Measurements from ENCODE around the gene PGM1.

Gene PGM1

DNA sequence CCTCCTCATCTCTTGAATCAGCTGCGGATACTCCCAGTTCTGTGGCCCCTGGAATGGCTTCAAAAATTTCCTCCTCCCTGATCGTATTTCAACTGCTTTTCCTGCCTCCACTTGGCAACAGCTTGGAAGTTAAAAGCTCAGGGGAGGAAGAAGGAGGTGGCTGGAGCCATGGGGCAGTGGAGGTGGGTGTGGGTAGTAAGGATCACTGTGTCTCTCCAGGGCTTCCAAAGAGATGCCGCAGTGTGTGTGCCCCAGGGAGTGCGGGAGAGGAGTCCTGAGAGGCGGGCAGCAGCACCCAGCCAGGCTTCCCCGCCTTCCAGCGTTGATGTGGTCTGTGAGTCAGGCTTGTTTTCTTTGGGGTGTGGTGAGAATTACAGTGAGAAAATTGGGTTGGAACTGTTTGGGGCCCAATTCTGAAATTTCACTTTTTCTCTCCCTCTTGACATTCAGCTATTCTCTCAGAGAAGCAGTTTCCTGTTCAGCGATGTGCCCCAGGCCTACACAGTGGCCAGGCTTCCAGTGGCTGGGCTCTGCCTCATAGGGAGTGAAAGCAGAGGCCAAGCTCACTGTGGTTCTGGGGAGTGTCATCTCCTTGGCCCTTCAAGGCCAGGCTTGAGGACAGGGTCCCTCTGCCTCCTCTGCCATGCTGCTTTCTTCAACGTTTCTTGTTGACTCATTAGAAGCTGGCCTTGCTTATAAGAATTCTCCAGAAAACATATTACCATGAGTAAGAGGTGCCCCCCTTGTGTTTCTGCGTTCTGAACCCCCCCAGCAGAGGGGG, 69.0 kb downstream of the PGM1 start:
- TF ChIP-seq, protein P1, sequence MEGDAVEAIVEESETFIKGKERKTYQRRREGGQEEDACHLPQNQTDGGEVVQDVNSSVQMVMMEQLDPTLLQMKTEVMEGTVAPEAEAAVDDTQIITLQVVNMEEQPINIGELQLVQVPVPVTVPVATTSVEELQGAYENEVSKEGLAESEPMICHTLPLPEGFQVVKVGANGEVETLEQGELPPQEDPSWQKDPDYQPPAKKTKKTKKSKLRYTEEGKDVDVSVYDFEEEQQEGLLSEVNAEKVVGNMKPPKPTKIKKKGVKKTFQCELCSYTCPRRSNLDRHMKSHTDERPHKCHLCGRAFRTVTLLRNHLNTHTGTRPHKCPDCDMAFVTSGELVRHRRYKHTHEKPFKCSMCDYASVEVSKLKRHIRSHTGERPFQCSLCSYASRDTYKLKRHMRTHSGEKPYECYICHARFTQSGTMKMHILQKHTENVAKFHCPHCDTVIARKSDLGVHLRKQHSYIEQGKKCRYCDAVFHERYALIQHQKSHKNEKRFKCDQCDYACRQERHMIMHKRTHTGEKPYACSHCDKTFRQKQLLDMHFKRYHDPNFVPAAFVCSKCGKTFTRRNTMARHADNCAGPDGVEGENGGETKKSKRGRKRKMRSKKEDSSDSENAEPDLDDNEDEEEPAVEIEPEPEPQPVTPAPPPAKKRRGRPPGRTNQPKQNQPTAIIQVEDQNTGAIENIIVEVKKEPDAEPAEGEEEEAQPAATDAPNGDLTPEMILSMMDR (IDR thresholded peaks at IDR 0.05; ENCODE audit: low read length, missing control alignments), result no peak
- H3K4me3 ChIP-seq (replicated peaks; ENCODE audit: low read depth, low read length), result no peak overlapping the region
- DNase-seq (ENCODE audit: low read depth), result peak; percentile 76

DNA sequence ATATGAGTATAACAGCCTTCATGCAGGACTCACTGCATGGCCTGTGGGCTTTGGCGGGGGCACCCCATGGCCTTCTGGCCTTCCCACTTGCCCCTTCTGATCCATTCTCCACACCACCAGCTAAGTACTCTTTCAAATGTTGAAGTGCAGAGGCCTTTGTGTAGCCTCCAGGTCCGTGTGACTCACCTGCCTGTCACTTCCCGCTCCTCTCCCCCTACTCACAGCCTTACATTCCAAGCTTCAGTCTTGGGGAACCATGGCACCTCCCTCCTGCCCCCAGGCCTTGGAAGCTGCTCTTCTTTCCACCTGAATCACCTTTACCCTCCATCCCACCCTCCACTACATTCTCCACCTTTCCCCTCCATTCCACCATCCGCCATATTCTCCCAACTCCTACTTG, 69.6 kb downstream of the PGM1 start:
- DNase-seq (ENCODE audit: low read depth), result peak; percentile 28
- TF ChIP-seq, protein P1 (IDR thresholded peaks at IDR 0.05; ENCODE audit: low read length, missing control alignments), result no peak
- H3K4me3 ChIP-seq (replicated peaks; ENCODE audit: low read depth, low read length), result no peak overlapping the region

DNA sequence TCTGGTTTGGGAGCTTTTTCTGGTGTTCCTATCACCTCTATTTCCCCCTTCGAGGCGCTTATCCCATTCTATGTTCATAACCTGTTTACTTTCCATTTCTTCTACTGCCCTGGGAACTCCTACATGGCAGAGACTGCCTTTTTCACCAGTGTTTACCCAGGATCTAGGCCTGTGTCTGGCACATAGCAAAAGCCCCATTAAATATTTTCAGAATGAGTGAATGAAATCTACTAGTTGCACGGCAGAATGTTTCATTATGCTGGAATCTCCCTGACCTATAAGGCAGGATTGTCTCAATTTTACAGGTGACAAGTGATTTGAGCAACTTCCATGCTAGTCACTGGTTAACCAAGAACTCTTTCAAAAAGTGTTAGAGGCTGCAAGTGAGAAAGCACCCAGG, 70.1 kb downstream of the PGM1 start:
- TF ChIP-seq, protein P1 (IDR thresholded peaks at IDR 0.05; ENCODE audit: low read length, missing control alignments), result no peak
- H3K4me3 ChIP-seq (replicated peaks; ENCODE audit: low read depth, low read length), result no peak overlapping the region
- DNase-seq (ENCODE audit: low read depth), result no peak

DNA sequence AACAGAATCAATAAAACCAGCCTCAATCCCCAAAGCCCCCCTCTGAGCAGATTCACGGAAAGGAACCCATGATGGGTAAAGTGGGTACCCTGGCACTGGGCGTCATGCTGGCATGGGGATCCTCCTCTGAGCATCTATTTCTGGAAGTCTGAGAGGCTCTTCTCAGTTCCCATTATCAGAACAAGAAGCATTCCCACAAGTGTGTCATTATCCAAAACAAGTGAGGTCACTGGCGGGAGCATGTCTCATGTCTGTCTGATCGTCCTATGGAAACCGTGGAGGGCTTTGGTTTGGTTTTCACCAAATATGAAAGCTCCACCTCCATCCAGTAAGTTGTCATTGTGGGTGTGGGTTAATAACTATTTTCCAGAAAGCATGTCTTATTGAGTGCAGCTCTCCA, 70.7 kb downstream of the PGM1 start:
- TF ChIP-seq, protein P1 (IDR thresholded peaks at IDR 0.05; ENCODE audit: low read length, missing control alignments), result no peak
- H3K4me3 ChIP-seq (replicated peaks; ENCODE audit: low read depth, low read length), result no peak overlapping the region
- no peak for DNase-seq (ENCODE audit: low read depth)

DNA sequence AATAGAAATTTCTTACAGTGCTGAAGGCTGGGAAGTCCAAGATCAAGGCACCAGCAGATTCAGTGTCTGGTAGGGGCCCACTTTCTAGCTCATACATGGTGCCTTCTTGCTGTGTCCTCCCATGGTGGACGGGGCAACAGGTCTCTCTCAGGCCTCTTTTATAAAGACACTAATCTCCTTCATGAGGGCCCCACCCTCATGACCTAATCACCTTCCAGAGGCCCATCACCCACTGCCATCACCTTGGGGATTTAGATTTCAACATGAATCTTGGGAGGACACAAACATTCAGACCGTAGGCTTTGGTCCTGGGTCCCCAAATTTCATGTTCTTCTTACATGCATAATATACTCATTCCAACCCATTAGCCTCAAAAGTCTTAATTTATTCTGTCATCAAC, 71.5 kb downstream of the PGM1 start:
- TF ChIP-seq, protein P1 (IDR thresholded peaks at IDR 0.05; ENCODE audit: low read length, missing control alignments), result no peak
- H3K4me3 ChIP-seq (replicated peaks; ENCODE audit: low read depth, low read length), result no peak overlapping the region
- DNase-seq (ENCODE audit: low read depth), result no peak

DNA sequence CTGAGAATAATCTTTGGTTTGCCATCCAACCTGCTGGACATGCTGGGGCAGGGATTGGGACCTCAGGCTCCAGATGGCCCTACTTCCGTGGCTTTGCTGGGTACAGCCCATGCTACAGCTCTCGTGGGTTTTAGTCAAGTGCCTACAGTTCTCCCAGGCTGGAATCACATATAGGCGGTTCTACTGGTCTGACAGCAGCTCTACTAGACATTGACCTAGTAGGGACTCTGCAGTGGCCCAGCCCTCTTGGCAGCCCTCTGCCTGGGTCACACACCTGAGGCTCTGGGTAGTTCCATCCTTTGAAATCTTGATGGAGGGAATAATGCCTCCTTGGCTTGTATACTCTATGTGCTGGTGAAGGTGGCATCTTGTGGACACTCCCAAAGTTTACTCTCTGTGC, 72.2 kb downstream of the PGM1 start:
- TF ChIP-seq, protein P1 (IDR thresholded peaks at IDR 0.05; ENCODE audit: low read length, missing control alignments), result no peak
- H3K4me3 ChIP-seq (replicated peaks; ENCODE audit: low read depth, low read length), result no peak overlapping the region
- DNase-seq (ENCODE audit: low read depth), result no peak

DNA sequence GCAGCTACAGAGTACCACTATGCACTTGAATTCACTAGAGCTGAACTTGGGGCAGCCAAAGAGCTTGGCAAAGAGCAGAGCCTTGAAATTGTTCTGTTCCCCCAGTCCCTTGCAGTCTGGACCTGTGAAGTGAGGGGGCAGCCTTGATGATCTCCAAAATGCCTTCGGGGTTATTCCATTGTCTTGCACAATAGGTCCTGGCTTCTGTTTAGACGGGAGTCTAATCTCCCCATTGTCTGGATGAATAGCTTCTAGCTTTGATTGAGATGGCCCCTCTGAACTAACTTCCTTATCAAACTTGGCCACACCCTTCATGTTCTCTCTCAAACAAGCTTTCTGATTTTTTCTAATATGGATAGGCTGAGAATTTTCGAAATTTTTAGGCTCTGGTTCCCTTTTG, 72.6 kb downstream of the PGM1 start:
- DNase-seq (ENCODE audit: low read depth), result no peak
- no peak overlapping the region for H3K4me3 ChIP-seq (replicated peaks; ENCODE audit: low read depth, low read length)
- TF ChIP-seq, protein P1 (IDR thresholded peaks at IDR 0.05; ENCODE audit: low read length, missing control alignments), result no peak
